Tibial nerve (tissue), 3 donors: Measurements from ENCODE around the gene SARM1.

ENCODE experiments used
- CTCF ChIP-seq, 5 experiments: fragments of 200-600 bp in 3 of 5; fragments of 450-650 bp in 2 of 5; sonication (generic) in 3 of 5; IDR thresholded peaks; one replicate each; pipeline ENCODE4 v1.5.1; 2016 to 2019; ENCODE audit warnings: antibody characterized with exemption in 5 of 5, mild to moderate bottlenecking in 3 of 5, moderate library complexity in 2 of 5
- POLR2A ChIP-seq, 2 donors: fragments of 450-650 bp; IDR thresholded peaks; one replicate each; pipeline ENCODE4 v1.6.1; 2017; ENCODE audit warnings: antibody characterized with exemption in 2 of 2, mild to moderate bottlenecking in 2 of 2, moderate library complexity in 2 of 2

GRCh38 chr17:28367641-28368305, 3.7 kb upstream of the SARM1 start:
- TF ChIP-seq CTCF (IDR thresholded peaks at IDR 0.05) = no peak
- TF ChIP-seq POLR2A (IDR thresholded peaks at IDR 0.05) = no peak
